GM12892 (cell line): ENCODE results near the gene CCL23.
A peak's percentile ranks its signal among the peaks of the same experiment; 100 is the strongest.

Source experiments
- DNase-seq: peaks from one replicate; pipeline ENCODE4 v3.0.0; 2011; ENCODE audit not compliant: insufficient read length
- FAIRE-seq: peaks from 2 replicates; lab custom pipeline; 2011; peaks lifted over from hg19 to GRCh38; lab: Jason Lieb, UNC
- POLR2A ChIP-seq: IDR thresholded peaks from 2 replicates; pipeline ENCODE4 v1.6.1; 2011; ENCODE audit warnings: low read depth, low read length, control low read depth
- POLR2AphosphoS5 ChIP-seq: IDR thresholded peaks from 2 replicates; pipeline ENCODE4 v1.6.1; 2011; ENCODE audit warnings: low read depth, low read length, control low read depth
- TAF1 ChIP-seq: IDR thresholded peaks from 2 replicates; pipeline ENCODE4 v1.6.1; 2011; ENCODE audit warnings: low read depth, mild to moderate bottlenecking, control low read depth, low read length, borderline replicate concordance

CCL23 gene

DNA sequence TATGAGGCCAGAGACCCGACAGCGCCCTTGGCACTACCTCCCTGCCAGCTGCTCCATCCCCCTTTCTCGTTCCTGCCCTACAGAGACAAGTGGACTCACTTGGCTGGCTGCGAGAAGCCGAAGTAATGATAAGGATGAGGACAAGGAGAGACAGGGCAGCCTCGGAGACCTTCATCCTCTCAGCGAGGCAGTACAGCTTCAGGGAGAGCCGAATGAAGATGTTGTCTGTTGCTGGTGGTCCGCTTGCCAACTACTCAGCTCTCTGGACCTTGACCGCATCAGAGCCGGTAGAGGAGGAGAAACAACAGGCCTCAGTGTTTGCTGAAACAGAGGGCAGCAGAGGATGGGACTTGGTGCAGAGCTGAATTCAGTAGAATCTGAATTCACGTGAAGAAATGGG lies 36.5 kb downstream of the CCL23 start, which contains the start of gene CCL16:
CCL16 (minus strand) TSS at position 252 of the 400 bp plus-strand sequence; CDS start at position 175, 77 bp downstream.
- FAIRE-seq = no peak
- no peak for DNase-seq
- no peak for TF ChIP-seq POLR2AphosphoS5
- no peak for TF ChIP-seq POLR2A
- TF ChIP-seq TAF1 = no peak

DNA sequence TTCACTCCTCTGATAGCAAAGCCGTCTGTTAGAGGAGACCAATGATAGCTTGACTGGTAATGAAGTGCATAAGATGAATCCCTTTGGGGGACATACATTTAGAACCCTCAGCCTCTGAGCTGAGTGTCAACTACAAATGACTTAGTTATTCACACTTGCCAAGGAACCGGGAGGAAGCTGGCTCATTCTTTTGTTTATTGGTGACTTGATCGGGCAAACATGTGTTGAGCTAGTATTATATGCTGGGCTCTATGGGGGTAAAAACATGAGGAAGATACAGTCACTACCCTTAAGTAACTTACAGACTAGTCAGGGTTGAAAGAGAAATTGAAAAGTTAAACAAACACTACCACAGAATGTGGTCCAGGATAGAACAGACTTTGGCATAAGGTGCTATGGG lies 39.4 kb downstream of the CCL23 start:
- TF ChIP-seq TAF1 (no peak), POLR2A (no peak), POLR2AphosphoS5 (no peak)
- FAIRE-seq (no peak), DNase-seq (no peak)

DNA sequence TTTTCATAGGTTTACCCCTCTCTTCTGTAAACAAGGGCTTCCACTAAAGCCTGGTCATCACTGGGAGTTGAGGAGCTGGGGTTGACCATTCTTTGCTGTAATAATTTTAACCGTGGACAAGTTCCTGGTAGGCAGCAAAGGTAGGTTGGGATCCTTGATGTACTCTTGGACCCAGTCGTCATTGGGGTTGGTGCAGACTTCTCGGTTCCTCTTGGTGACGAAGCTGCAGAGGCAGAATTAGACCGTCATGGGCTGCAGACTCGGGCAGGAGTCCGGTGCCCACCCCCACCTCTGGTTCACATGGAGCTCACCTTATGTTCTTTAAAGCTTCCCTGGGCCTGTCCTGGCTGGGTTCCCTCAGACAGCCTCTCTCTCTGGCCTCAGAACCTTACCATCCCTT lies 40.3 kb downstream of the CCL23 start:
- TF ChIP-seq POLR2AphosphoS5 = no peak
- no peak for TF ChIP-seq TAF1
- no peak for TF ChIP-seq POLR2A
- no peak for FAIRE-seq
- DNase-seq = no peak

GRCh38 chr17:35973333-35974260 lies 44.2 kb downstream of the CCL23 start:
- no peak for FAIRE-seq
- TF ChIP-seq POLR2A = no peak
- DNase-seq = no peak

GRCh38 chr17:35972945-35973332 lies 44.8 kb downstream of the CCL23 start:
- FAIRE-seq (no peak), DNase-seq (no peak)
- TF ChIP-seq POLR2AphosphoS5 (no peak), TAF1 (no peak), POLR2A (no peak)

GRCh38 chr17:35972535-35972934 lies 45.2 kb downstream of the CCL23 start:
- DNase-seq (no peak), FAIRE-seq (no peak)
- TF ChIP-seq POLR2AphosphoS5 = no peak
- TF ChIP-seq TAF1 = no peak
- no peak for TF ChIP-seq POLR2A

DNA sequence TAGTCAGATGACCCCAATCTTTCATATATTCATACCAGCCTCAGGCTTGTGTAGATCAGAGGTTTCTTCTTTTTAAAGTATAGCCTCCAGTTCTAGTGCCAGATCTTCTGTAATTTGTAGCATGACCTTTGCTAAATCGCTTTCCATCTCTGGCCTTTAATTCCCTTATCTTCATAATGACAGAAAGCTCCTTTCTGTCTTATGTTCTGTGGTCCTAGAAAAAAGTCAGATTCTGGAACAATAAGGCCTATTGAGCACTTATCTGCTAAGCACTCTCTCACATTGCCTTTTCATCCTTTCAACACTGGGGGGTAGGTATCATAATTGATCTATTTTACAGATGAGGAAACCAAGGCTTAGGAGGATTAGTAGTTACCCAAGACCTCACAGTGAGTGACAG lies 45.7 kb downstream of the CCL23 start:
- DNase-seq (no peak), FAIRE-seq (no peak)
- no peak for TF ChIP-seq TAF1
- no peak for TF ChIP-seq POLR2AphosphoS5
- TF ChIP-seq POLR2A = no peak

GRCh38 chr17:35969558-35970380 lies 48.0 kb downstream of the CCL23 start:
- no peak for TF ChIP-seq POLR2AphosphoS5
- DNase-seq = peak; percentile 35
- no peak for FAIRE-seq

DNA sequence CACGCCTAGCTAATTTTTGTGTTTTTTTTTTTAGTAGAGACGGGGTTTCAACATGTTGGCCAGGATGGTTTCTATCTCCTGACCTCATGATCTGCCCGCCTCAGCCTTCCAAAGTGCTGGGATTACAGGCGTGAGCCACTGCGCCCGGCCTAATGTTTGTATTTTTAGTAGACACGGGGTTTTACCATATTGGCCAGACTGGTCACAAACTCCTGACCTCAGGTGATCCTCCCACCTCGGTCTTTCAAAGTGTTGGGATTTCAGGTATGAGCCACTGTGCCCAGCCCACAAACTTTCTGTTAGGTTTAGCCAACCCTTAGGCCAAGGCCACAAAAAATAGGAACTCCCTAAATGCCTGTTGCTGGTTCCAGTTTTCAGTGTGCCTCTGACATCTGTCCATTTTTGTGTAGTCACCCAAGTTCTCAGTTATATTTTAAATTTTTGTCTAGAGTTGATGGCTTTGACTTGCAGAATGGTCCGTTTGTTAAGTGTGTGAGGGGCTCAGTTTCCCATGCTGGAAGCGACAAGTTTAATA lies 49.2 kb downstream of the CCL23 start:
- TF ChIP-seq TAF1 (no peak), POLR2A (no peak), POLR2AphosphoS5 (no peak)
- FAIRE-seq = no peak

GRCh38 chr17:35965272-35965671 lies 52.5 kb downstream of the CCL23 start:
- no peak for TF ChIP-seq POLR2AphosphoS5
- no peak for TF ChIP-seq POLR2A
- TF ChIP-seq TAF1 = no peak
- DNase-seq (no peak), FAIRE-seq (no peak)

More for the DNA sequence above, 49.2 kb downstream of the CCL23 start:
- DNase-seq = no peak

DNA sequence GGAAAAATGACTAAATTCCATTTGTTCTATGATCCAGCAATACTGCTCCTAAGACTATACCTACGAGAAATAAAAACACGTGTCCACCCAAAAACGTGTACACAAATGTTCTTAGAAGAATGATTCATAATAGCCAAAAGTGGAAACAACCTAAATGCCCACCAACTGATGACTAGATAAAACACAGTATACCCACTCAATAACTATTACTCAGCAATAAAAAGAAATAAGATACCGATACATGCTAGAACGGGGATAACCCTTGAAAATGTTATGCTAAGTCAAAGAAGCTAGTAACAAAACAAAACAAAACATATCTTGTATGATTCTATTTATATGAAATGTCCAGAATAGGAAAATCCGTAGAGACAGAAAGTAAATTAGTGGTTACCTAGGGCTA lies 54.1 kb downstream of the CCL23 start:
- no peak for DNase-seq
- no peak for FAIRE-seq
- TF ChIP-seq TAF1 (no peak), POLR2AphosphoS5 (no peak)
